Ovary (tissue), 9 donors: ENCODE measurements around the gene LRRC27. TPM values are rescaled to one million over a fixed set of nuclear protein-coding genes. Genes with fewer than 3 reads are reported as not detected.
A peak's percentile ranks its signal among the peaks of the same experiment; 100 is the strongest.

ENCODE experiments used
- DNase-seq, 5 donors: peaks; one replicate each; pipeline ENCODE4 v3.0.0-alpha.2; 2019 to 2020
- H3K27ac ChIP-seq, 2 donors: fragments of 200-600 bp; one replicate each; pipeline versions ENCODE4 v1.5.1 to v1.8.0; 2019 to 2022
- H3K27me3 ChIP-seq: fragments of 200-600 bp; one replicate; pipeline ENCODE4 v1.8.0; 2022
- H3K36me3 ChIP-seq: fragments of 200-600 bp; sonication (generic); one replicate; pipeline ENCODE4 v1.5.1; 2019
- H3K4me1 ChIP-seq: one replicate; pipeline ENCODE4 v1.8.1; 2013; ENCODE audit warnings: mild to moderate bottlenecking, moderate library complexity; ENCODE audit not compliant: insufficient read depth
- H3K4me3 ChIP-seq: fragments of 200-600 bp; sonication (generic); one replicate; pipeline ENCODE4 v1.5.1; 2017
- H3K9me3 ChIP-seq, 2 donors: fragments of 200-600 bp in 1 of 2; sonication (generic) in 1 of 2; one replicate each; pipeline versions ENCODE4 v1.5.1 to v1.8.1; 2013 to 2019; ENCODE audit warnings: mild to moderate bottlenecking in 1 of 2, moderate library complexity in 1 of 2
- CTCF ChIP-seq, 3 donors: fragments of 450-650 bp in 2 of 3; fragments of 200-600 bp in 1 of 3; IDR thresholded peaks; one replicate each; pipeline versions ENCODE4 v1.5.1 to v1.8.0; 2016 to 2022; ENCODE audit warnings: antibody characterized with exemption in 3 of 3, mild to moderate bottlenecking in 1 of 3
- EP300 ChIP-seq: sonication (generic); formaldehyde crosslinking; IDR thresholded peaks from one replicate; pipeline ENCODE4 v1.6.1; 2017; ENCODE audit warnings: antibody characterized with exemption
- POLR2A ChIP-seq: fragments of 450-650 bp; IDR thresholded peaks from one replicate; pipeline ENCODE4 v1.6.1; 2017; ENCODE audit warnings: antibody characterized with exemption, mild to moderate bottlenecking, moderate library complexity
- WGBS, 3 donors: extraction: QIAGEN DNeasy Blood & Tissue Kit in 1 of 3; methylation state at CpG; one replicate each; pipeline versions ENCODE4 v1.1.5 to v1.1.7; 2013 to 2017; 5-methylcytosine and 5-hydroxymethylcytosine counted together
- intact Hi-C, 4 donors: fragments of 100-400 bp; cut with DNase I; formaldehyde crosslinking; loops; one replicate each; pipeline versions ENCODE4 v1.11.0 to v1.15.1; 2022 to 2023
- polyA plus RNA-seq, 2 donors: library from polyadenylated mRNA; stranded (reverse); fragments of 200-250 nt in 1 of 2; fragments of 350-450 nt in 1 of 2; fragmentation: Illumina TruSeq in 1 of 2; extraction: RNeasy Lipid Tissue Mini Kit (QIAGEN cat#74804) in 1 of 2; gene quantifications; one replicate each; pipeline ENCODE4 v1.2.3, GENCODE V29; 2013 to 2014
- total RNA-seq, 7 donors: library from RNA; depleted of rRNA in 2 of 7; stranded (reverse); fragments of >200 nt in 2 of 7; fragmentation: NEBNext Ultra II Directional in 3 of 7; extraction: Animal tissue kit (Norgen Biotek cat#: 25700) in 3 of 7; gene quantifications; one replicate each; pipeline versions ENCODE4 v1.1.0 to v1.2.4, GENCODE V29; 2016 to 2023
- donor health status: DM: no; HTN: no; CAD: no; lungs with moderate emphysema.
- donor health status: DM: no; HTN: no; CAD: no.
- donor health status: Bipolar disorder and iron deficiency.
- donor health status: DM: yes; HTN: yes; CAD: no.
- donor health status: DM: no; HTN: no; CAD: no.
- donor health status: DM: yes; HTN: yes; CAD: no.

Gene LRRC27
- total and polyA plus RNA-seq, 9 donors, result 7.4 to 12.3 (median 9.3) TPM

- TF ChIP-seq POLR2A, result no peak
- no peak overlapping the region for H3K4me3 ChIP-seq
- H3K9me3 ChIP-seq, result no peaks in the 10 kb centered on the region
- 79 to 90% (median 84%) methylated on average over 4 of the region's 4 CpGs for WGBS, 3 donors
- no peaks in the 10 kb centered on the region for H3K36me3 ChIP-seq
- intact Hi-C loops, result no loop called here
- no peak for DNase-seq
- H3K4me1 ChIP-seq, result no peaks in the 10 kb centered on the region
- H3K27me3 ChIP-seq, result no peaks in the 10 kb centered on the region
- H3K27ac ChIP-seq, result no peak overlapping the region
Observed at GRCh38 chr10:132368391-132368790, 36.4 kb downstream of the LRRC27 start.

GRCh38 chr10:132368881-132369635 lies 37.1 kb downstream of the LRRC27 start:
- Histone ChIP-seq H3K27ac (no peak overlapping the region), H3K9me3 (no peaks in the 10 kb centered on the region), H3K27me3 (no peaks in the 10 kb centered on the region), H3K36me3 (no peaks in the 10 kb centered on the region), H3K4me1 (no peaks in the 10 kb centered on the region), H3K4me3 (no peak overlapping the region)
- WGBS, 3 donors, result 70 to 75% (median 70%) methylated on average over 9 of the region's 9 CpGs
- TF ChIP-seq EP300 (no peak), CTCF (IDR thresholded peaks at IDR 0.05) (no peak), POLR2A (no peak)
- peak in 1 of 5 donors; percentile 7 for DNase-seq
- intact Hi-C loops, result no loop called here

- intact Hi-C loops, result no loop called here
- H3K4me1 ChIP-seq, result no peaks in the 10 kb centered on the region
- 88 to 96% (median 90%) methylated on average over 13 of the region's 13 CpGs for WGBS, 3 donors
- H3K9me3 ChIP-seq, result no peaks in the 10 kb centered on the region
- no peak overlapping the region for H3K27ac ChIP-seq
- no peaks in the 10 kb centered on the region for H3K36me3 ChIP-seq
- no peak overlapping the region for H3K4me3 ChIP-seq
- no peak for TF ChIP-seq CTCF (IDR thresholded peaks at IDR 0.05)
- peak in 1 of 5 donors; percentile 18 for DNase-seq
- no peaks in the 10 kb centered on the region for H3K27me3 ChIP-seq
Observed at GRCh38 chr10:132369636-132370185, 37.7 kb downstream of the LRRC27 start.

- H3K9me3 ChIP-seq, result no peaks in the 10 kb centered on the region
- no peaks in the 10 kb centered on the region for H3K27me3 ChIP-seq
- no peaks in the 10 kb centered on the region for H3K36me3 ChIP-seq
- H3K27ac ChIP-seq, result no peak overlapping the region
- H3K4me3 ChIP-seq, result no peak overlapping the region
- TF ChIP-seq EP300 (no peak), POLR2A (no peak), CTCF (IDR thresholded peaks at IDR 0.05) (no peak)
- WGBS, 3 donors, result 92 to 96% (median 93%) methylated on average over 31 of the region's 31 CpGs
- intact Hi-C loops, result no loop called here
- H3K4me1 ChIP-seq, result no peaks in the 10 kb centered on the region
- peak in 2 of 5 donors; percentile 10 to 24 for DNase-seq
Observed at GRCh38 chr10:132370426-132371340, 38.7 kb downstream of the LRRC27 start.
